ENCODE measurements around the gene GEMIN7. TPM values are rescaled to one million over a fixed set of nuclear protein-coding genes. Genes with fewer than 3 reads are reported as not detected.

GEMIN7 gene
- total RNA-seq, 1 experiment from 2014 or later: 46.0 TPM

GRCh38 chr19:45059258-45059965 lies 19.6 kb upstream of the GEMIN7 start:
- Histone ChIP-seq H4K91ac (ENCODE audit: insufficient read length, low read depth, low read length) (no peak overlapping the region), H2AK5ac (ENCODE audit: insufficient read length, low read length) (no peak overlapping the region), H2AFZ (ENCODE audit: low read length) (no peak overlapping the region), H2BK12ac (ENCODE audit: insufficient read length, low read depth, low read length) (no peak overlapping the region), H3K79me2 (ENCODE audit: insufficient read depth, low read length) (no peaks in the 10 kb centered on the region), H3K4me2 (ENCODE audit: insufficient read depth, insufficient read length, low read length) (no peak overlapping the region), H3K4me1 (ENCODE audit: insufficient read depth, low read length) (no peaks in the 10 kb centered on the region), H3K23me2 (ENCODE audit: insufficient read length, low read depth, low read length, poor library complexity, severe bottlenecking) (no peaks in the 10 kb centered on the region), H4K5ac (ENCODE audit: insufficient read length, low read depth, low read length) (no peak overlapping the region), H4K8ac (replicated peaks; ENCODE audit: insufficient read length, low read depth, low read length) (no peak overlapping the region), H3K27me3 (ENCODE audit: insufficient read depth, low read length) (no peaks in the 10 kb centered on the region), H3K56ac (ENCODE audit: insufficient read length, low read depth, low read length) (no peak overlapping the region), H3K79me1 (ENCODE audit: insufficient read depth, low read depth, low read length, poor library complexity, severe bottlenecking) (no peaks in the 10 kb centered on the region), H2BK20ac (ENCODE audit: low read depth, low read length, poor library complexity, severe bottlenecking) (no peak overlapping the region), H2BK120ac (ENCODE audit: low read depth, low read length, poor library complexity, severe bottlenecking) (no peak overlapping the region), H3K18ac (ENCODE audit: insufficient read length, low read depth, low read length) (no peak overlapping the region), H3K14ac (ENCODE audit: insufficient read depth, low read length) (no peak overlapping the region), H3K9ac (ENCODE audit: extremely low read depth, insufficient read length, low read length) (no peak overlapping the region), H4K20me1 (ENCODE audit: control insufficient read depth, insufficient read depth, insufficient read length) (no peaks in the 10 kb centered on the region), H2BK5ac (ENCODE audit: insufficient read length, low read length) (no peak overlapping the region), H3K27ac (ENCODE audit: insufficient read length, low read depth, low read length) (no peak overlapping the region), H3K4ac (ENCODE audit: low read depth, low read length) (no peak overlapping the region), H3T11ph (ENCODE audit: low read length) (no peak overlapping the region), H2BK15ac (ENCODE audit: low read depth, low read length) (no peak overlapping the region), H3K23ac (ENCODE audit: insufficient read length, low read depth, low read length) (no peak overlapping the region), H3K9me3 (ENCODE audit: control insufficient read depth, low read depth, low read length) (no peaks in the 10 kb centered on the region)
- WGBS (ENCODE audit: extremely low coverage, insufficient read length, low lambda C conversion rate): no CpG with 5 or more reads among the region's 16 CpGs
- TF ChIP-seq CTCF (conservative IDR thresholded peaks at IDR 0.05): peak; percentile 92
- DNase-seq: peak; percentile 87
- Mint-ChIP-seq H3K27ac (peak overlapping the region in 1 of 3 experiments; percentile 49; a peak in 1 of 7 replicates), H3K36me3 (ENCODE audit: insufficient read depth in 1 of 3, low read depth in 3 of 3) (peaks cover 47 to 89% (median 87%) of the 10 kb centered on the region in 3 experiments), H3K9me3 (no peaks in the 10 kb centered on the region), H3K4me1 (peaks cover 5 to 6% of the 10 kb centered on the region in 2 experiments; a peak in 3 of 4 replicates), H3K4me3 (no peak overlapping the region), H3K27me3 (ENCODE audit: low read depth) (no peaks in the 10 kb centered on the region)

Data from H9 (cell line).